MM.1S (cell line): ENCODE data around the gene RASSF7.
A peak's percentile ranks its signal among the peaks of the same experiment; 100 is the strongest.

Experiments used
- DNase-seq: peaks from one replicate; pipeline ENCODE4 v3.0.0-alpha.2; 2015
- H2AFZ ChIP-seq: fragments of 300-600 bp; sonication (generic); 2 replicates; pipeline ENCODE4 v1.6.0; 2016; ENCODE audit warnings: antibody characterized with exemption, low read length
- H3F3A ChIP-seq: fragments of 300-600 bp; sonication (generic); 2 replicates; pipeline ENCODE4 v1.6.1; 2016; ENCODE audit warnings: mild to moderate bottlenecking, antibody characterized with exemption, low read length, moderate library complexity, mixed read lengths; ENCODE audit not compliant: insufficient read depth
- H3K27ac ChIP-seq: fragments of 300-600 bp; sonication (generic); 2 replicates; pipeline ENCODE4 v1.5.1; 2016; ENCODE audit warnings: mild to moderate bottlenecking, low read length
- H3K27me3 ChIP-seq: fragments of 300-600 bp; sonication (generic); replicated peaks from 2 replicates; pipeline ENCODE4 v1.6.0; 2016; ENCODE audit warnings: low read length; ENCODE audit not compliant: insufficient read depth
- H3K36me3 ChIP-seq: fragments of 300-600 bp; sonication (generic); replicated peaks from 2 replicates; pipeline ENCODE4 v1.6.1; 2016; ENCODE audit warnings: mild to moderate bottlenecking, low read length, mixed read lengths; ENCODE audit not compliant: insufficient read depth
- H3K4me1 ChIP-seq: fragments of 300-600 bp; sonication (generic); 2 replicates; pipeline ENCODE4 v1.6.1; 2016; ENCODE audit warnings: low read length, mixed read lengths
- H3K4me2 ChIP-seq: fragments of 300-600 bp; sonication (generic); 2 replicates; pipeline ENCODE4 v1.6.0; 2016; ENCODE audit warnings: low read depth, low read length
- H3K4me3 ChIP-seq: fragments of 300-600 bp; sonication (generic); 2 replicates; pipeline ENCODE4 v1.5.1; 2016; ENCODE audit warnings: low read length, mixed read lengths
- H3K79me2 ChIP-seq: fragments of 300-600 bp; sonication (generic); 2 replicates; pipeline ENCODE4 v1.6.1; 2016; ENCODE audit warnings: mixed run types, low read length, mixed read lengths
- H3K9ac ChIP-seq: fragments of 300-600 bp; sonication (generic); 2 replicates; pipeline ENCODE4 v1.6.1; 2016; ENCODE audit warnings: low read length, mixed read lengths
- H3K9me2 ChIP-seq: fragments of 300-600 bp; sonication (generic); replicated peaks from 2 replicates; pipeline ENCODE4 v1.6.1; 2016; ENCODE audit warnings: mild to moderate bottlenecking, low read length, mixed read lengths; ENCODE audit not compliant: insufficient read depth
- H3K9me3 ChIP-seq: fragments of 300-600 bp; sonication (generic); replicated peaks from 2 replicates; pipeline ENCODE4 v1.6.1; 2016; ENCODE audit warnings: mild to moderate bottlenecking, low read length, mixed read lengths; ENCODE audit not compliant: insufficient read depth
- H4K20me1 ChIP-seq: fragments of 300-600 bp; sonication (generic); 2 replicates; pipeline ENCODE4 v1.6.1; 2016; ENCODE audit warnings: mild to moderate bottlenecking, low read length, moderate library complexity, mixed read lengths; ENCODE audit not compliant: insufficient read depth
- EZH2 ChIP-seq: fragments of 300-600 bp; sonication (generic); optimal IDR thresholded peaks from 2 replicates; pipeline ENCODE3; 2017; ENCODE audit warnings: low read depth, mild to moderate bottlenecking, antibody characterized with exemption, low read length, mixed read lengths
- EZH2phosphoT487 ChIP-seq: fragments of 300-600 bp; sonication (generic); IDR thresholded peaks from 2 replicates; pipeline ENCODE4 v1.6.1; 2018; ENCODE audit warnings: antibody characterized with exemption, low read length
- TF ChIP-seq, protein P1 (sequence below): fragments of 300-600 bp; sonication (generic); IDR thresholded peaks from 2 replicates; pipeline ENCODE4 v1.5.1; 2016; ENCODE audit warnings: antibody characterized with exemption, low read length, mixed read lengths

The RASSF7 gene

DNA sequence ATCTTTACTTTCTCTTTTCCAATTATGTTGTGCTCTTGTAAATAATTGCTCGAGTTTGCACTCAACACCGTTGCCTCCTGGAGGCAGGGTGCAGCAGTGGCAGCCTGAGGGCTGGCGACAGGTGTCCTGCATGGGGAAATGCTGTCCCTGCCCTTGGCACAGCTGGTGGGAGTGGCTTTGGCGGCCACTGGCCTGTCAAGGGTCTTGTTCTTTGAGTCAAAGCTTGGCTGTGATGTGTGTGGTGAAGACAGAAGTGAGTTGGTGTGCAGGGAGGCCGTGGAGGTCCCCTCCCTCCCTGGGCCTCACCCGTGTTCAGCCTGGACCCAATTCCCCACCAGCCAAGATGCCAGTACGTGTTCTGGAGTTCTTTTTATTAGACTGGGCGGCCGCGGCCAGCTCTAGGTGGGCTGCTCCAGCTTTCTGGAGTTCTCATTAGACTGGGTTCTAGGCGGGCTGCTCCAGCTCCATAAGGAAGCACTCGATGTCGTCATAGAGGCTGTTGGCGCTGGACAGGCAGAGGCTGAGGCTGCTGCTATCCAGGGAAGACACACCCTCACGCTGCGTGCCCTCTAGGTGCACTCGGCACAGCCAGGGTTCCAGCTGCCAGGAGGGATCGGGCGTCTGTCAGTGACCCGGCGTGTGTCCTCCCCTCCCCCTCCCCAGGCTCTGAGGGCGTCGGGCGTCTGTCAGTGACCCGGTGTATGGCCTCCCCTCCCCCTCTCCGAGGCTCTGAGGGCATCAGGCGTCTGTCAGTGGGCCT, 51.6 kb downstream of the RASSF7 start:
- Histone ChIP-seq H3K4me1 (peaks cover 13% of the 10 kb centered on the region; the same call in 1 of the 2 replicates), H3K36me3 (no peaks in the 10 kb centered on the region; the same call in 1 of the 2 replicates), H2AFZ (no peak overlapping the region), H3K27me3 (no peaks in the 10 kb centered on the region), H3K4me2 (no peak overlapping the region), H3K27ac (no peak overlapping the region), H3K9me2 (no peaks in the 10 kb centered on the region), H3K9me3 (no peaks in the 10 kb centered on the region), H3F3A (peaks cover 11% of the 10 kb centered on the region), H3K79me2 (peaks cover 16% of the 10 kb centered on the region; the same call in 1 of the 2 replicates), H4K20me1 (no peaks in the 10 kb centered on the region), H3K4me3 (no peak overlapping the region), H3K9ac (no peak overlapping the region)
- TF ChIP-seq, protein P1, sequence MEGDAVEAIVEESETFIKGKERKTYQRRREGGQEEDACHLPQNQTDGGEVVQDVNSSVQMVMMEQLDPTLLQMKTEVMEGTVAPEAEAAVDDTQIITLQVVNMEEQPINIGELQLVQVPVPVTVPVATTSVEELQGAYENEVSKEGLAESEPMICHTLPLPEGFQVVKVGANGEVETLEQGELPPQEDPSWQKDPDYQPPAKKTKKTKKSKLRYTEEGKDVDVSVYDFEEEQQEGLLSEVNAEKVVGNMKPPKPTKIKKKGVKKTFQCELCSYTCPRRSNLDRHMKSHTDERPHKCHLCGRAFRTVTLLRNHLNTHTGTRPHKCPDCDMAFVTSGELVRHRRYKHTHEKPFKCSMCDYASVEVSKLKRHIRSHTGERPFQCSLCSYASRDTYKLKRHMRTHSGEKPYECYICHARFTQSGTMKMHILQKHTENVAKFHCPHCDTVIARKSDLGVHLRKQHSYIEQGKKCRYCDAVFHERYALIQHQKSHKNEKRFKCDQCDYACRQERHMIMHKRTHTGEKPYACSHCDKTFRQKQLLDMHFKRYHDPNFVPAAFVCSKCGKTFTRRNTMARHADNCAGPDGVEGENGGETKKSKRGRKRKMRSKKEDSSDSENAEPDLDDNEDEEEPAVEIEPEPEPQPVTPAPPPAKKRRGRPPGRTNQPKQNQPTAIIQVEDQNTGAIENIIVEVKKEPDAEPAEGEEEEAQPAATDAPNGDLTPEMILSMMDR = 0 out of 2 replicates have a peak, but pooled peaks have one; percentile 8
- TF ChIP-seq EZH2phosphoT487 (no peak), EZH2 (no peak)
- no peak for DNase-seq

DNA sequence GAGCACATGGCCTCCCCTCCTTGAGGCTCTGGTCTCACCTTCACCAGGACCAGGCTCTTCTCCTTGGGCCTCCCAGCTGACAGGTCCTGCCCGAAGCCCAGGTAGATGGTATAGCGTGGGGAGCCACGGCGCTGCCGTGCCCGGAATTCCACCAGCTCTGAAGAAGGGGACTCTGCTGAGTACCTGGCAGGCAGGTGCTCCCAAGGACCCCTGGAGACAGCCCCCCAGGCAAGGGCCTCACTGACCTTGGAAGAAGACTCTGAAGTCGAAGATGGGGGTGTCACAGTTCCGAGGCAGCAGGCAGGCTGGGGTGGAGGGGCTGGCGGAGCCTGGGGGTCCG, 52.2 kb downstream of the RASSF7 start:
- H3K9me3 ChIP-seq = no peaks in the 10 kb centered on the region
- peaks cover 16% of the 10 kb centered on the region; the same call in 1 of the 2 replicates for H3K79me2 ChIP-seq
- H3K4me3 ChIP-seq = no peak overlapping the region
- peaks cover 11% of the 10 kb centered on the region for H3F3A ChIP-seq
- no peaks in the 10 kb centered on the region for H3K9me2 ChIP-seq
- no peak overlapping the region for H3K4me2 ChIP-seq
- H3K9ac ChIP-seq = no peak overlapping the region
- H4K20me1 ChIP-seq = no peaks in the 10 kb centered on the region
- no peak for DNase-seq
- no peak overlapping the region for H3K27ac ChIP-seq
- no peak overlapping the region for H2AFZ ChIP-seq
- no peaks in the 10 kb centered on the region for H3K27me3 ChIP-seq
- peaks cover 13% of the 10 kb centered on the region; the same call in 1 of the 2 replicates for H3K4me1 ChIP-seq
- TF ChIP-seq EZH2phosphoT487 = no peak
- TF ChIP-seq, protein P1 = no peak
- TF ChIP-seq EZH2 = no peak
- no peaks in the 10 kb centered on the region; the same call in 1 of the 2 replicates for H3K36me3 ChIP-seq

DNA sequence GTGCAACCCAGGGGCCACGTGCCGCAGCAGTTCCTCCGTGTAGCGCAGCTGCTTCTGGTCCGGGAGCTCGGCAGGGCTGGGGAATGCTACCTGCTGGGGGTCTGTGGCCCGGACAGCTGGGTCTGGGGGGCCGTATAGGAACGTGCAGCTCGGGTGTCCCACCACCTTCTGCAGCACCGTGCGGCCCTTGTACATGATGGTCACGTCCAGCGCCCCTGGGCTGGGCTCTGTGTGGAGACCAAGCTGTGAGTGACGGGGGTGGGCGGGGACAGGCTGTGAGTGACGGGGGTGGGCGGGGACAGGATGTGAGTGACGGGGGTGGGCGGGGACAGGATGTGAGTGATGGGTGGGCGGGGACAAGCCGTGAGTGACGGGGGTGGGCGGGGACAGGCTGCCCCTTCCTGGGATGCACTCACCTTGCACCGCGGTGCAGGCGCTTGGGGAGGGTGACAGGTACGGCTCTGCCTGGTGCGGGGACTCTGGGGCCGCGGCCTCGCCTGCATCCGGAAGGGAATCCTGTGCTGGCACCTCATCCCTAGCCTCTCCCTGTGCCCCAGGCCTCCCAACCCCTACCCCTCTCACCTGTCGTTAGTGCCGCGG, 52.7 kb downstream of the RASSF7 start:
- no peaks in the 10 kb centered on the region for H3K9me2 ChIP-seq
- no peak overlapping the region for H3K4me3 ChIP-seq
- no peak overlapping the region for H2AFZ ChIP-seq
- H3K4me2 ChIP-seq = no peak overlapping the region
- peaks cover 11% of the 10 kb centered on the region for H3F3A ChIP-seq
- H3K9me3 ChIP-seq = no peaks in the 10 kb centered on the region
- H3K79me2 ChIP-seq = peaks cover 11% of the 10 kb centered on the region; the same call in 1 of the 2 replicates
- DNase-seq = no peak
- no peaks in the 10 kb centered on the region for H4K20me1 ChIP-seq
- no peak overlapping the region for H3K27ac ChIP-seq
- peaks cover 13% of the 10 kb centered on the region; the same call in 1 of the 2 replicates for H3K4me1 ChIP-seq
- H3K36me3 ChIP-seq = no peaks in the 10 kb centered on the region; the same call in 1 of the 2 replicates
- H3K27me3 ChIP-seq = no peaks in the 10 kb centered on the region
- TF ChIP-seq EZH2 (no peak), EZH2phosphoT487 (no peak)
- TF ChIP-seq, protein P1 = no peak
- H3K9ac ChIP-seq = no peak overlapping the region
